Stimulated activated CD8-positive, alpha-beta memory T cell treated with anti-CD3 and anti-CD28 coated beads, Interleukin-15, amount 100 ng/mL, for 1 hour (primary cell): ENCODE results near the gene SYT1.

Experiments used
- DNase-seq: peaks from one replicate; pipeline ENCODE4 v3.0.0-alpha.2; 2020; ENCODE audit warnings: low read depth

Gene SYT1

DNA sequence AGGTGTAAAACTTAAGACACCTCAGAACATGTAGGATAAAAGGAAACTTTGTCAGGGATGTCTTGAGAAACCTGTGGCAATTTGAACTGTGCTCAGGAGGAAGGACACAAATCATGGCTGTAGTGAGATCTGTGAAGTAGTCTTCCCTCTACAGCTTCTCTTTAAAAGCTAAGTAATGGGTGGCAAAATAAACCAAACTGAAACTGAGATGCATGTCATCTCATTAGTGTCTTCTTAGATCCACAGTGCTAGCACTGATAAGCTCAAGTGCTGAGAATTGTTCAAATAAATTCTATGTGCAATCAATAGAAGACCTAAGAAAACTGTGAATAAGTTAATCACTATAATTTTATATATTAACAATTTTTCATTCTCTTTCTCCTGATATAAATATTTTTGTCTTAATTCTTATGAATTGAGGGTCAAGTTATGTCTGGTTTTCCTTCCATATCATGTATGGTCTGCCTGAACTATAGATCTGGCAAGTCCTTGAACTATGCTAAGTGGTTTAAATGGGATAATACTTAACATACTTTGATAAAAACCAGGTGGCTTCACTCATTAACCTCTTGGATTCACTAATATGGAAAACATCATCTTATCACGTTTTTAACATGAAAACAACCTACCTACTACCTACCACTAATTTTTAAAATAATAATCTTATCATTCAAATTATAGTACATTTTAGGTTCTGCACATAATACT lies 27.2 kb downstream of the SYT1 start:
- no peak for DNase-seq

DNA sequence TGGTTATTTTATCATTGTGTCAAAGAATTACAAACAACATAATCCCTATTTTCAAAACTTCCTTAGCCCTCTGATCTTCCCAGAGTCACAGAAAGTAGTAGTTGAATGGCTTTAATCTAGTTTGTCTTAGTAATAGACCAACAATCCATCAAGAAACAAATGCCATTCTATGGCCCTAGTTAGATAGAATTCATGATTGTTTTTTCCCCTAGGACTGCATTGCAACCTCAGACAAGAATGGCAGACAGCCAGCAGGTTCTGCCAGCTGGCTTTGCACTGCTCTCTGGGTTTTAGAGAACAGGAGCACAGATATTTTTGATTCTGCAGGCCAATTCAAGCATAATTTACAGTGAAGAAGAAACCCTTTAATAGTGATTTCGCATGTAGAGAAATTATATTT lies 33.8 kb downstream of the SYT1 start:
- DNase-seq: no peak

DNA sequence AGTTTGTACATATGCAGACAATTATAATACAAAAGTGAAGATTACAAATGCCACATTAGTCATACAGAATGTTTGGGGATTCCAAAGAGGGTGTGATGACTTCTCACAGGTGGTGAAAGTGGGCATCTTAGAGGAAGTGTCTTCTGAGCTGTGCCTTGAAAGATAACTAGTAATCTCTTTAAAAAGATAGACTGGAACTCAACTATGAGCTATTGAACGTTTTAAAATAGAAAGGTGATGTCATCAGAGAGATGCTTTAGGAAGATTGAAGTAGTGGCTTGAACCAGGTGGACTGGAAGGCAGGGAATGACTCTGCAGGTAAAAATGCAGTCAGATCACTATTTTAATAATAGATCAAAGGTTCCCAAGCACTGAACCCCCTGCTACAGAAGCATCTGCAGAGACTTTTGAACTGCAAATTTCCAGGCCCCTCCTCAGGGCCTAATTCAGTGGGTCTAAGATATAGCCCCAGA lies 50.3 kb downstream of the SYT1 start:
- DNase-seq: no peak

DNA sequence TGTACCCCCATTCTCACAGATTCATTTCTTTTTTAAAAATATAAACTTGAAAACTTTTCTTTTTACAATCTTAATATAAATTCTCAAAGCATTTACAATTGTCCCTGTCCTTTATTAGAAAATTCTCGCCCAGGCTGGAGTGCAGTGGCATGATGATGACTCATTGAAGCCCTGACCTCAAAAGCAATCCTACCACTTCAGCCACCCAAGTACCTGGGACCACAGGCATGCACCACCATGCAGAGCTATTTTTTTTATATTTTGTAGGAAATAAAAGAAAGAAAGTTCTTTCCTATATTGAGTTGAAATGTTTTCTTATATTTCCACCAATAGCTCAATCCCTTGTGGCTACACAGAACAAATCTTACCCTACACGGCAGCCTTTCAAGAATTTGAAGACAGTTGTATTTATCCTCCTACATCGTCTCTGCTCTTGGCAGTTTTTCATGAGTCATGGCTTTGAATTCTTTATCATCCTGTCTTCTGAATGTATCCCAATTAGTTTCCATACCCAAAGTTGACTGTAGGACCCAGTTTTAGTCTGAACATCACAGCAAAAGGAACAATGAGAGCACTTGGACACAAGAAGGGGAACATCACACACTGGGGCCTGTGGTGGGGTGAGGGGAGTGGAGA lies 52.4 kb downstream of the SYT1 start:
- DNase-seq: no peak

DNA sequence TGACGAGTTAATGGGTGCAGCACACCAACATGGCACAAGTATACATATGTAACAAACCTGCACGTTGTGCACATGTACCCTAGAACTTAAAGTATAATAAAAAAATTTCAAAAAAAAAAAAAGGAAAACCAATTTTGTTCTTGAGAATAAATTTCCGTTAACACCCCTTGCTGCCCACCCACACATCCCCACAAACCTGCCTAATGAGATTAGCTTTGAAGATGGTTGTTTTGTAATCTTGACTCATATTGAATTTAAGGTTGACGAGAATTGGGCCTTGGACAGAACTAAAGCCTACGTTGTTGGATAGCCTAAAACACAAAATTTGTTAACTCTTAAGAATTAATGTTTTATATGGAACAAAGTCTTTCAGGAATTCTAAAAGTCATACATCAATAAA lies 52.9 kb downstream of the SYT1 start:
- DNase-seq: no peak

DNA sequence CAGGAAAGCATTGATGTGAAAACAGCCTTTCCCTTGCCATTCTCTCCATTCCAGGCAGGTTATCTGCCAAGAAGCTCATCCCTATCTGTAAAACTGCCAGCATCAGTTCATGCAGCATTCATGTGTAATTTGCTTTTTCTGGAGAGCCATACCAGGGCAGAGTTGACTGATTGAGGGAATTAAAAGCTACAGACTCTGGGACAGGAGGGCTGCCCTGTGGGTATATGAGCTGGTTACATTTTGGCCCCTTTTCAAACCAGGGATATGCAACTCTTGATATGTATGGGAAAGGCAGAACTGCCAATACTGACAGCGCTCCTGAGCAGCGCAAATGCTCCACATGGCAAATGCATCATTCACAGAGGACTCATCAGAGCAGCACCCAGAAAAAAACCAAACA lies 53.7 kb downstream of the SYT1 start:
- DNase-seq: no peak

DNA sequence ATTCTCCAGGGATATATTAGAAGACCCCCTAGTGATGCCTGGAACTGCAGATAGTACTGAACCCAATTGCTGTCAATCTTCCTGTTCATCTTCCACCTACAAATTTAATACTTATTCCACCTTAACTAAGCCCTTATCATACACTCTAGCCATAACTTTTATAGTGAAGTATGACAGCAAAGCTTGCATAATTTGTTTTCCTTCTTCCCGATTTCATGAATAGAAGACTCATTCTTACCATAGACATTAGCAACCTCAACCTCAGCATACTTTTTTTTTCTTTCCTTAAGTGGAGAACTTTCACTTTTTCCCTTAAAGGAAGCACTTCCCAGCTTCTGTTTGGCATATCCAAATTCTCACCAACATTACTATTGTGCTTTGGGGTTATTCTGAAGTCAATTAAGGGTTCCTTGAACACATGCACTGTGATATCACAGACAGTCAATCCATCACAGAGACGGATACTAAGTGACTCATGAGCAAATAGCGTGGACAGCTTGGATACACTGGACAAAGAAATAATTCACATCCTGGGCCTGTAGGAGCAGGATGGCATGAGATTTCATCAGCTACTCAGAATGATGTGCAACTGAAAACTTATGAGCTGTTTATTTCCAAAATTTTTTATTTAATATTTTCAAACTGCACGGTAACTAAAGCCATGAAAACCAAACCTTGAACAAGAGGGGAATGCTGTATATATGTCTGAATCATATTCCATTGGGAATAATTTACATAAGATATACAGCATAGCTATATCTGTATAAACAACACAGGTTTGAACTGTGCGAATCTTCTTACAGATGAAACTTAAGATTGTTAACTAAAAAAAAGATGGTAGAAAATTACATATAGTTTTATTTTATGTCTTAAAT lies 63.9 kb downstream of the SYT1 start:
- no peak for DNase-seq

DNA sequence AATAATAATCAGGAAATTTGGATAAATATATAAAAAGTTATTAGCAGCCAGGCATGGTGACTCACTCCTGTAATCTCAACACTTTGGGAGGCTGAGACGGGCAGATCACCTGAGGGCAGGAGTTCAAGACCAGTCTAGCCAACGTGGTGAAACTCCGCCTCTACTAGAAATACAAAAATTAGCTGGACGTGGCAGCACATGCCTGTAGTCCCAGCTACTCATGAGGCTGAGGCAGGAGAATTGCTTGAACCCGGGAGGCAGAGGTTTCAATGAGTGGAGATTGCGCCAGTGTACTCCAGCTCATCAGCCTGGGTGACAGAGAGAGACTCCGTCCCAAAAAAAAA lies 64.5 kb downstream of the SYT1 start:
- DNase-seq: no peak

DNA sequence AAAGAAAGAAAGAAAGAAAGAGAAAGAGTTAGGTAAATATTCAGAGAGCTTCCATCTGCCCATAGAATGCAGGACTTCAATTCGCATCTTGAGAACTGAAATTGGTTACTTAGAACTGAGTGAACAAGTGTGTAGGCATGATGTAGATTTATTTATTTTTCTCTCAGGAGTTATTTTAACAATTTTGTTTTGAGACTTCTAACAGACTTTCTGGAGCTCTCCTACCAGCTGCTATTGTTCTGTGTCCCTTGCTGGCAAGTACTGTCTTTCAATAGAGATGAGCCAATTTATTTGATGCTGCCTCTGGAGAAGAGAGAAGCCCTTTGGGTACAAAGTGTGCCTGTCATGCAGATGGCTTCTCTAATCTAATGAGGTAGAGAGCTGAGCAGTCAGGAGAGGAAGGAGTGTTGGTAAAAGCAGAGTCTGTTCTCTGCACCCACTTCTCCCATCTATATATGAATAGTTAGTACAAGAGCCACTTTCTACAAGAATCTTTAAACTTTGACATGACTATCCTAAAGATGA lies 67.0 kb downstream of the SYT1 start:
- no peak for DNase-seq

DNA sequence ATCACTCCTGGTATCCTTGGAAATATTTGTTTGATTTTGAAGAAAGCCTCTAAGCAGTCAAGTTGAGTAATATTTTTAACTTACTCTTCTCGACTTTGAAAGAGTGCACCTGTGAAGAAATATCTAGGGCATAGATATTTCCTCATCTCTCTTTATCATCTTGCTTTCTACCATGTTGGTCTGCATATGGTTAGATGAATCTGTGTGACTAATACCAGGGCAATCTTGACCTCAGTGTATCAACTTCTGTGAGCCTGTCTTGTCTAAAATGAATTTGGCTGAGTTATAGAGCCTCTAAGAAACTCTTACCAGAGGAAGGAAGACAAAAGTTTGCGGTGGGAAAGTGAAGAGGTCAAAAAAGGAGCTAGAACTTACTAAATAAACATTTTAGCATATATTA lies 68.4 kb downstream of the SYT1 start:
- no peak for DNase-seq

DNA sequence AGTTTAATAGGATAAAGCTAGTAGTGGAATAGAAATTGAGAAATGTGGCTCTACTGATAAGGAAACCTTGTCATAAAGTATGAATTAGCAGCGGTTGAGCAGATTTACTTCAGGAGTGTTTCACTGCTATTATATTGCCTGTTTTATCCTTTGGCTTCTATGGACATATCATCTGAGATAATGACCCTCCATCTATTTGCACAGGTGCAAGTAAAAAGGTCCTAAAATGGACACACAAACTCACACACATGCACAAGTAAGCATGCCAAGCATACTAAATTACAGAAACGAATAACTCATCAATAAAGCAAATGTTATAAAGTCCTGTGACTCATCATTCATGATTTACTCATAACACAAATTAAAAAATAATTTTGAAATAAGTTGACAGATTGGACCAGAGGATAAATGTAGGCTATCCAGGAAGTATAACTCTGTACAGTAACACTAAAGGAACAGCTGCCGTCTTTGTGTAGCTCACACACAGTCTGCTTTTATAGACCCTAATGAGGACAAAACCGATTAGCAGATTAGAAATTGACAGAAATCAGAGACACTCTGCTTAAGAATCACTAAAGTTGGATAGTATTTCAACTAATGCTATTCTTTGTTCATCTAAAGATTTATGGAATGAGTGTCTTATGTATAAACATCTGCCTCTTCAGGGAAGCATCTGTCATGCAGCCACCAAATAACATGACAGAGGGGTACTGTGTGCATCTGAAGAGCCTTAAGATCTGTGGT lies 73.9 kb downstream of the SYT1 start:
- DNase-seq: no peak

DNA sequence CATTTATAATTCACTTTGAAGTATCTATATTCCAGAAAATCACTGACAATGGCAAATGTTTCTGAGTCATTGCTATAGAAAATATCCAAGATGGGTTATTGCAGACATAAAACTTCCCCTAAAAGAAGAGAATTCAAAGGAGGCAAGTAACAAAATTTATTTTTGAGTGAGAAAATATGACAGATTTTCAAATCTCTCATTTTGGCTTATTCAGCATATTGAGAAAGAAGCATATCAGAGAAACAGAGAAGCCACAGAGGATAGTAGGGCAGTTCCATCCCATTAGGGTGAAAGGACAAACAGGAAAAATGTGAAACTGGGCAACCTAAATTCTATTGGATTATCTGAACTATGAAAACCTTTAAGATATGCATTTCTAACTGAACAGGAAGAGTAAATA lies 85.0 kb downstream of the SYT1 start:
- no peak for DNase-seq

DNA sequence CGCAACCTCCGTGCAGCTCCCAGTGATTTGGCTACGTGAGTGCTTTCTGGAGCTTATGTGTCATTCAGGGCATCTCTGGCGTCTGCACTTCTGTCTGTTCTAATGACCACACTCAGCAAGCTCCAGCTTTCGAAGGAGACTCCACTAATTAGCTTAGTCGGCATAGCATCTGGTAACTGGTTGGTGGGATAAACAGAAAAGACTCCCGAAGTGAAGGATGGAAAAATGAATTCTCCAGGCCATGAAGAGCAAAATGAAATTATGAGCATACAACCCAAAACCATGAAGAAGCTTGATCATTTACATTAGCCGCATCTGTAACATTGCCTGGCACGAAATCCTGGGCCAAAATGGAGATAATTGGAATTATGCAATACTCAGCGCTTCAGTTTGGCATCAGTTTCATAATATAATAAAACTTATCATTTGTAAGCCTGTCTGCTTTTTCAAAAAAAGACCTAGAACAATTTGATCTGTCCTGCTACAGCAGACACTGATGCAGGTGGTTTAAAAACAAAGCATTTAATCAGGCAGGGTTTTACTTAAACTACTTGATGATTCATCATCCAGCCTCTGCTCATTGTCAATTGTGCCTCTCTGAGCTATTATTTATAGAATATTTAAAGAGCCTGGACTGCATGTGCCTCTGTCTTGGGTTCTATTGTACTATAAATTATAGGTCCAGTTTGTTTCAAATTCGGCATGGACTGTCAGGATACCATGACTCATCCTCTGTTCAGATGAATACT lies 87.4 kb downstream of the SYT1 start:
- no peak for DNase-seq

DNA sequence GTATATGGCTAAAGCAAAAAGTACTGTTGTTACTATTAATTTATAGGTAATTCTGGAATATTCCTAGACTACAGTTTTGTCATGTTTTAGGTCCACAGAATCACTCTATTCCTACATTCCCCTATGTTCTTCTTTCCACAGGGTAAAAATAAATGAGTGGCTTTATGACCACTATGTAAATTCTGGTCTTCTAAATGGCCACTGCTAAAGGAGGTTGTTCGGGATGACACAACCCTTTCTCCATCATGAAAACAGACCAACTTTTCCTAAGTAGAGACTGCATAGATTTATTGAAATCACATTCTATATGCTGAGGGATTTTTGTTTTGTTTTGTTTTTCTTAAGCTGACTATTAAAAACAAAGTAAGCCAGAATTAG lies 88.0 kb downstream of the SYT1 start:
- DNase-seq: no peak

DNA sequence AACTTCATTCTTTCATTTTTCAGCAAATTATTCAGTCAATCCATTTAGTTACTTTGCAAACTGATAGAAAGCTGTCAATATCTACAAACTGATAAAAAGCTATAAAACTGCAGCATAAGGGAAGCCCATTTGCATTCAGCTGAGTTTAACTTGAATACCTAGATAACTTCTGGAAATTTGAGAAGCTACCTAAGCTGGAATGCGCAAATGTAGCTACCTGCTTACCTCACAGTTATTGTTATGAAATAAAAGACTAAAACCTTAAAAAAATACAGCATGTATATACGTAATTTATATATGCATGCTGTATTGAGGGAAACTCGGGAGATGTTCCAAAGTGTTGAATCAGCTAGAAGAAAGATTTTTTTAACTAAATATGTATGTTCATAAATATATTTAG lies 94.4 kb downstream of the SYT1 start:
- DNase-seq: no peak

DNA sequence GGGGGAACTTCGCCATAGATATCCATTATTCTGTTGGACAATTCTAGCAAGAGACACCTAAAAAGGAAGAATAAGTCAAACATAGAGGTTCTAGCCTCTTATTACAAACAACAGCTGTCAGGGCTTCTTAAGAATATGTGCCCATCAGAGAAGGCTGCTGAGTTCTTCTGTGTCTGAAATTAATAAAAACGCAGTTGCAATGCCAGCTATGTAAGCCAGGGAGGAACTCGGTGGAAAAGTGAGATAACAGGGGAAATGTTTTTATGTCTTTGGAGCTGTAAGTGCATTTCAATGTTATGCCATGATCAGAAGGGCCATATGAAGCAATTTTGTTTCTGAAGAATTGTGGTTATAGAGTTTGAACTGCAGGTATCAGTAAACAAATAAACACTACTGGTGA lies 95.0 kb downstream of the SYT1 start:
- DNase-seq: no peak

DNA sequence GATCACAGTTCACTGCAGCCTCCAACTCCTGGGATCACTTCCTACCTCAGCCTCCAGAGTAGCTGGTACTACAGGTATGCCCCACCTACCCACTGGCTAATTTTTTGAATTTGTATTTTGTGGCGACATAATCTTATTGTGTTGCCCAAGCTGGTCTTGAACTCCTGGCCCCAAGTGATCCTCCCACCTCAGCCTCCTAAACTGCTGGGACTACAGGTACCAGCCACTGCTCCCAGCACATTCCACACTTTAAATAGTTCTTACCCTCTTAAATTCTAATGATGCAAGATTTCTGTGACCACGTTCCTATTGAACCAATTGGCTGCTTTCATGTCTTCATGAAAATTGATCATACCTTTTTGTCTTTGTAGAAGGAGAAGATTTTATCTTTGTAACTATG lies 96.6 kb downstream of the SYT1 start:
- no peak for DNase-seq

DNA sequence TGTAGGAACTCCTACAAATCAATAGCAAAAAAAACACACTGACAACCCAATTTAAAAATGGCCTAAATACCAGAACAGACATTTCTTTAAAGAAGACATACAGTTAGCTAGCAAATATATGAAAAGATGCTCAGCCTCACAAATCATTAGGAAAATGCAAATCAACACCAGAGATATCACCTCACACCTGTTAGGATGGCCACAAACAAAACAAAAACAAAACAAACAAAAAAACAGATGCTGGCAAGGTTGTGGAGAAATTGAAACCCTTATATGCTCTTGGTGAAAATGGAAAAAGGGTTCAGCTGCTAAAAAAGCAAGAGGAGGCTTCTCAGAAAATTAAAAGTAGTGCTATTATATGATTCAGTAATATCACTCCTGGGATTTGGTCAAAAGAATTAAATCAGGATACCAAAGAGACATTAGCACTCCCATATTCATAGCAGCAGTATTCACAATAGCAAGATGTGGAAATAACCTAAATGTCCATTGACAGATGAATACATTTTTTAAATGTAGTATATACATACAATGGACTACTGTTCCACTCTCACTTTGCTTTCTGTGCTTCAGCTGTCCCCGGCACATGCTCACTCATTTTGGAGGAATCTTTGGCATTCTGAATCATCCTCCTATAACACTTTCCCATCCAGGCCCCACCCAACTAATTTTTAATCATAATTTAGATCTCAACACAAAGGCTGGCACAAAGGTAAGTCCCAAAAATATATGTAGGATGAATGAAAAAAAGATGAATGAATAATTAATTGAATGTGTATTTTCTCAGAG lies 99.1 kb downstream of the SYT1 start:
- DNase-seq: no peak

DNA sequence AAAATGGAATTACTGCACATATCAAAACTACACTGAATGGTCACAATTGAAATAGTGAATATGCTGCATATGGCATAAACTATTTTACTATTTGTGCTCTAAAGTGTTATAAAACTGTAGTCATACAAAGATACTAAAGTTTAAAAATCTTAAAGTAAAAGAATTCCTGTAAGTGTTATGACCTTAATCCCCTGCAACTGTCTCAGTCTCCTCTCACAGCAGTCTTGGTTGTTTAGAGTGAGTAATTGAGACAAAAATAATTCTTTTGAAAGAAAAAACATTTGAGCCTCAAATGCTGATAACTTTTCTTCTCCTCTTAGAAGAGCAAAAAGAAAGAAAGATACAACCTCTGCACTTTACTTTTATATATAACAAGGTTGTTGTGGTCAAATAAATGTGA lies 99.9 kb downstream of the SYT1 start:
- no peak for DNase-seq

DNA sequence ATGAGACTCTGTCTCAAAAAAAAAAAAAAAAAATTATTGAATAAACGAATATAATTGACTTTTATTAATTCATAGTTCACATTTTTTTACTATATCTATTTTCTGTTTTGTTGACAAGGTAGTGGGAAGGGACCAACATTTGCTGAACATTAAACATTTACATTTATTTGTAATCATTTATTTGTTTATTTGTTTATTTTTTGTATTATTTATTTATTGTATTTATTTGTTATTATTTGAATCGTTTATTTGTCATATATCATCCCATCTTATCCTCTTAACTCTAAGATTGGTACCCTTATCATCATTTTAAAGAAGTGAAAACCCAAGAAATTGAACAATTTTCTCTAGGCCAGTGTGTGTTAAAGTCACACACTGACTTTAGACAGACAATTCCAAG lies 101.5 kb downstream of the SYT1 start:
- DNase-seq: no peak

DNA sequence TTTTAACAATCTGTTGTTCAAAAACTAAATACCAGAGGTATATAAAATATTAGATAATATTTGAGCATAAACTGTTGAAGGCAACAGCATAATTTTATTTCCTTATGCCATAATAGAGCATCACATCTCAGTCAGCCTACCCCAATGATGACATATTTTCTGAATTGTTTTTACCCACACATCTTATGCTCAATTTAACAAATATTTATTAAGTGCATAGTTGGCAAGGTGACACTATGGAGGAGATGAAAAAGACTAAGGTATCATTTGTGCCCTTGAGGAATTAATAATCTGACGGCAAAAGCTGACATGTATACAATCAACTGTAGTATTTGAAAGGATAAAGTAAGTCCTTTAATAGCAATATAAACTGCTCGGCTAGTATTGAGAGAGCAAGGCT lies 102.4 kb downstream of the SYT1 start:
- no peak for DNase-seq
